Choroid plexus epithelial cell (primary cell): Measurements from ENCODE around the gene ZNF84.
A peak's percentile ranks its signal among the peaks of the same experiment; 100 is the strongest.

Experiments used
- DNase-seq: peaks from one replicate; pipeline ENCODE4 v3.0.0-alpha.2; 2010; ENCODE audit warnings: low read depth
- H3K4me3 ChIP-seq: 2 replicates; pipeline ENCODE4 v1.5.1; 2011; ENCODE audit warnings: low read depth, mild to moderate bottlenecking, control low read depth, low read length, moderate library complexity
- TF ChIP-seq, protein P1 (sequence below): conservative IDR thresholded peaks from 2 replicates; pipeline ENCODE4 v1.5.1; 2011; ENCODE audit warnings: low read depth, mild to moderate bottlenecking, control low read depth, inconsistent platforms, low read length, moderate library complexity

Gene ZNF84

DNA sequence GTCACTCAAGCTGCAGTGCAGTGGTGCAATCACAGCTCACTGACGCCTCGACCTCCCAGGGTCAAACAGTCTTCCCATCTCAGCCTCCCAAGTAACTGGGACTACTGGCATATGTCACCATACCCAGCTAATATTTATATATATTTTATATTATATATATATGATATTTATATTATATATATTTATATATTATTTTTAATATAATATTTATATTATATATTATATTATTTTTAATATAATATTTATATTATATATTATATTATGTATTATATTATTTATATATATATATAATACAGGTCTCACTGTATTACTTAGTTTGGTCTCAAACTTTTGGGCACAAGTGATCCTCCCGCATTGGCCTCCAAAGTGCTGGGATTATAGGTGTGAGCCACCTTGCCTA lies 9.4 kb downstream of the ZNF84 start:
- TF ChIP-seq, protein P1, sequence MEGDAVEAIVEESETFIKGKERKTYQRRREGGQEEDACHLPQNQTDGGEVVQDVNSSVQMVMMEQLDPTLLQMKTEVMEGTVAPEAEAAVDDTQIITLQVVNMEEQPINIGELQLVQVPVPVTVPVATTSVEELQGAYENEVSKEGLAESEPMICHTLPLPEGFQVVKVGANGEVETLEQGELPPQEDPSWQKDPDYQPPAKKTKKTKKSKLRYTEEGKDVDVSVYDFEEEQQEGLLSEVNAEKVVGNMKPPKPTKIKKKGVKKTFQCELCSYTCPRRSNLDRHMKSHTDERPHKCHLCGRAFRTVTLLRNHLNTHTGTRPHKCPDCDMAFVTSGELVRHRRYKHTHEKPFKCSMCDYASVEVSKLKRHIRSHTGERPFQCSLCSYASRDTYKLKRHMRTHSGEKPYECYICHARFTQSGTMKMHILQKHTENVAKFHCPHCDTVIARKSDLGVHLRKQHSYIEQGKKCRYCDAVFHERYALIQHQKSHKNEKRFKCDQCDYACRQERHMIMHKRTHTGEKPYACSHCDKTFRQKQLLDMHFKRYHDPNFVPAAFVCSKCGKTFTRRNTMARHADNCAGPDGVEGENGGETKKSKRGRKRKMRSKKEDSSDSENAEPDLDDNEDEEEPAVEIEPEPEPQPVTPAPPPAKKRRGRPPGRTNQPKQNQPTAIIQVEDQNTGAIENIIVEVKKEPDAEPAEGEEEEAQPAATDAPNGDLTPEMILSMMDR = no peak
- no peak overlapping the region for H3K4me3 ChIP-seq
- no peak for DNase-seq

DNA sequence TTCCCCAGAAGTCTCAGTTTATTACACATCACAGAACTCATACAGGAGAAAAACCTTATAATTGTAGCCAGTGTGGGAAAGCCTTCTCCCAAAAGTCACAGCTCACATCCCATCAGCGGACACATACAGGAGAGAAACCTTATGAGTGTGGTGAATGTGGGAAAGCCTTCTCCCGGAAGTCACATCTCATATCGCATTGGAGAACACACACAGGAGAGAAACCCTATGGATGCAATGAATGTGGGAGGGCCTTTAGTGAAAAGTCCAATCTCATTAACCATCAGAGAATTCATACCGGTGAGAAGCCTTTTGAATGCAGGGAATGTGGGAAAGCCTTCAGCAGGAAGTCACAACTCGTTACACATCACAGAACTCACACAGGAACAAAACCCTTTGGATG lies 20.1 kb downstream of the ZNF84 start:
- TF ChIP-seq, protein P1 = no peak
- peak; percentile 19 for DNase-seq
- H3K4me3 ChIP-seq = no peak overlapping the region

DNA sequence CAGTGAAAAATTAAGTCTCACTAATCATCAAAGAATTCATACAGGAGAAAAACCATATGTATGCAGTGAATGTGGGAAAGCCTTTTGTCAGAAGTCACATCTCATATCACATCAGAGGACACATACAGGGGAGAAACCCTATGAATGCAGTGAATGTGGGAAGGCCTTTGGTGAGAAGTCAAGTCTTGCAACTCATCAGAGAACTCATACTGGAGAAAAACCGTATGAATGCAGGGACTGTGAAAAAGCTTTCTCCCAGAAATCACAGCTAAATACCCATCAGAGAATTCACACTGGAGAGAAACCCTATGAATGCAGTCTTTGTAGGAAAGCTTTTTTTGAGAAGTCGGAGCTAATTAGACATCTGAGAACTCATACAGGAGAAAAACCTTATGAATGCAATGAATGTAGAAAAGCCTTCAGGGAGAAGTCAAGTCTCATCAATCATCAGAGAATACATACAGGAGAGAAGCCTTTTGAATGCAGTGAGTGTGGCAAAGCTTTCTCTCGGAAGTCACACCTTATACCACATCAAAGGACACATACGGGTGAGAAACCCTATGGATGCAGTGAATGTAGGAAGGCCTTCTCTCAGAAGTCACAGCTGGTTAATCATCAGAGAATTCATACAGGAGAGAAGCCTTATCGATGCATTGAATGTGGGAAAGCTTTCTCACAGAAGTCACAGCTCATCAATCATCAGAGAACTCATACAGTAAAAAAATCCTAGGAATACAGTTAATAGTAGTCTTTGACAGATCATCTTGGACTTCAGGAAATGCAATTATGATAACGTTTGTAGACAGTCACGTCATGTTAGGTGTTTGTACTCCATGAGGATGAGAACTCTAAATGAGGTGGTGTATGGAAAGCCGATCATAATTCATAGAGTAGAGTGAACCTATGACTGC lies 21.1 kb downstream of the ZNF84 start:
- TF ChIP-seq, protein P1 = no peak
- DNase-seq = peak; percentile 12

DNA sequence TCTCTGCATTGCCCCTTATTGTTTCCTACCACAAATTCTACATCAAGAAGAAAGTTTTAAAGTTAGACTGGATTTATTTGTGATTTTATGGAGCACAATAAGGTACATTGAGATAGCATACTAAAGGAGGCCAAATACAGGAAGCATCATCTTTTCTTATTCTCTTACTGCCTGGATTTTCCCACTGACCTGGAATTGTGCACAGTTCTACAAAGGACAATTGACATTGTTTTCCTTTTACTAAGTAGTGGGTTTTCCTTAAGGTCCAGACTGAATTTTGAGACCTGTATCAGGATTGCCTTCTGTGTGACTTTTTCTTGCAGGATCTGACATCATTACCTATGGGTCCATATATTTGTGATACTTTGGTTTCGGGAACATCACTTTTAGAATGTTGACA lies 24.6 kb downstream of the ZNF84 start:
- TF ChIP-seq, protein P1 = no peak
- DNase-seq = no peak
- H3K4me3 ChIP-seq = no peak overlapping the region

More for the DNA sequence above, 21.1 kb downstream of the ZNF84 start:
- no peak overlapping the region for H3K4me3 ChIP-seq

DNA sequence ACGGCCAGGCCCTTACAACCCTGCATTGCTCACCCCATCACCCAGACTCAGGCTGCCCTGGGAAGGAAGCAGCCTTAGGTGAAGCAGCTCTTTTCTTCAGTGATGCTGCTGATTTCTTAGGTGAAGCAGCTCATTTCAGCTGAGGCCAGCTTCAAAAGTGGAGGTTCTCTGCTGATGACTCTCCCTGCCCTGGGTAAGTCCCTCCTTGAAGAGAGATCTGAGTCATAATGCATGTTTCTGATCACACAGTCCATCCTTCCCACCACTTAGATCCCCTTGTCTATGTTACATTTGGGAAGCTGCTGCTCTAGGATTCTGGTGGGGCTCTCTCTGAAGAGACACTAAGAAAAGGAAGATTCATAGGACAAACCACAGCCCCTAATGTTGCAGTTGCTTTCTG lies 26.2 kb downstream of the ZNF84 start:
- no peak for DNase-seq
- TF ChIP-seq, protein P1 = no peak
- H3K4me3 ChIP-seq = no peak overlapping the region

DNA sequence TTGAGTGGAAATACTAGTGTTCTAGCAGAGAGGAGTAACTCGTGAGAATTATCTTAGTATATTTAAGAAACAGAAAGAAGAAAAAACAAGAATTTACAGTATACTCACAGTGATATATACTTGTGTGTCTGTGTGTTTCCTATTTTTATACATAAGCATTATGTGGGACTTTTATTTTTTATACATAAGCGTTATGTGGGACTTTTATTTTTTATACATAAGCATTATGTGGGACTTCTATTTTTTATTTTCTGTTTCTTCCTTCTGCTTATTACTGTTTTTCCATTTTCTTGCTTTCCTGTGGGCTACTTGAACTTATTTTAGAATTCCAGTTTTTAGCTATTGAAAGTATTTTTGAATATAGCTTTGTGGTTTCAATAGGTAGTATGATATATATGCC lies 36.5 kb downstream of the ZNF84 start:
- no peak overlapping the region for H3K4me3 ChIP-seq
- DNase-seq = no peak
- TF ChIP-seq, protein P1 = no peak

DNA sequence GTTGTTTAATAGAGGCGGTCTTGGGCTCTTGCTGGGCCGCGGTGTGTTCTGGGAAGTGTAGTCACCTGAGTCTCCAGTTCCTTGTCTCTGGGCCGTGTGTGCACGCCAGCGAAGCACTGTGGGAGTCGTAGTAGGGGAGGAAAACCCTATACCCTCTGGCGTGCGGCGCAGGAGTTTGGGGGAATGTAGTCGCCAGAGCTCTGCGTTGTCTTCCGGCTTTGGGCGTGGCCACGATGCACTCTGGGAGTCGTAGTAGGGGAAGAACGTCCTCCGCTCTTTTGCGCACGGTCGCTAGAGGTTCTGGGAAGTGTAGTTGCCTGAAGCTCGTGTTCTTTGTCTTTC lies 42.7 kb downstream of the ZNF84 start:
- peak overlapping the region; percentile 94 for H3K4me3 ChIP-seq
- DNase-seq = peak; percentile 100
- TF ChIP-seq, protein P1 = no peak
